ENCODE results near the gene NPPB. TPM values are rescaled to one million over a fixed set of nuclear protein-coding genes. Genes with fewer than 3 reads are reported as not detected.

The NPPB gene
- total and polyA plus RNA-seq, 7 donors: 2.0 to 8.4 TPM; not detected in 5

DNA sequence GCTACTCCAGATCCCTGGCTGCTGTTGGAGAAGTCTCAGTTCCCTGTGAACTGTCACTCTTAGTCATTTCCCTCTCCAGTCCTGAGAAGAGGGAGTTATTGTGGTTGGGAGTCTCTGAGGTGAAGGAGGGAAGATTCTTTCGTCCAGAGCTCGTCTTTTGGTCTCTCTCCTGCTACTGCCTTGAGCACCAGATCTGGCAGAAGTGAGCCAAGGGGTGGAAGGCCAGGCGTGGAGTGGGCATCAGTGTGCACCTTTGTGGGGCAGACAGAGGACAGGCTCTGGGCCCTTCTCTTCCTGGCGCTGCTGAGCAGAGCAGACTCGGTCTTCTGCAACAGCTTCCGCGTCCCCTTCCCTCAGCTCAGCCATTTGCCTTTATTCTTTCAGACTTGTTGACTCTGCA lies 33.6 kb downstream of the NPPB start:
- intact Hi-C loops (cut with DNase I): no loop called here
- no peaks in the 10 kb centered on the region for H3K4me1 ChIP-seq
- peak; percentile 44 for DNase-seq
- peaks cover 30 to 100% (median 71%) of the 10 kb centered on the region in 4 donors for H3K36me3 ChIP-seq
- H3K9me3 ChIP-seq: no peaks in the 10 kb centered on the region
- WGBS, 2 donors: 94% methylated on average over 7 of the region's 7 CpGs
- no peaks in the 10 kb centered on the region for H3K27me3 ChIP-seq
- no peak overlapping the region for H3K4me3 ChIP-seq
- H3K27ac ChIP-seq: no peak overlapping the region
- no peak for TF ChIP-seq EP300 (IDR thresholded peaks at IDR 0.05)
- TF ChIP-seq POLR2A (IDR thresholded peaks at IDR 0.05): no peak
- TF ChIP-seq, protein P1, sequence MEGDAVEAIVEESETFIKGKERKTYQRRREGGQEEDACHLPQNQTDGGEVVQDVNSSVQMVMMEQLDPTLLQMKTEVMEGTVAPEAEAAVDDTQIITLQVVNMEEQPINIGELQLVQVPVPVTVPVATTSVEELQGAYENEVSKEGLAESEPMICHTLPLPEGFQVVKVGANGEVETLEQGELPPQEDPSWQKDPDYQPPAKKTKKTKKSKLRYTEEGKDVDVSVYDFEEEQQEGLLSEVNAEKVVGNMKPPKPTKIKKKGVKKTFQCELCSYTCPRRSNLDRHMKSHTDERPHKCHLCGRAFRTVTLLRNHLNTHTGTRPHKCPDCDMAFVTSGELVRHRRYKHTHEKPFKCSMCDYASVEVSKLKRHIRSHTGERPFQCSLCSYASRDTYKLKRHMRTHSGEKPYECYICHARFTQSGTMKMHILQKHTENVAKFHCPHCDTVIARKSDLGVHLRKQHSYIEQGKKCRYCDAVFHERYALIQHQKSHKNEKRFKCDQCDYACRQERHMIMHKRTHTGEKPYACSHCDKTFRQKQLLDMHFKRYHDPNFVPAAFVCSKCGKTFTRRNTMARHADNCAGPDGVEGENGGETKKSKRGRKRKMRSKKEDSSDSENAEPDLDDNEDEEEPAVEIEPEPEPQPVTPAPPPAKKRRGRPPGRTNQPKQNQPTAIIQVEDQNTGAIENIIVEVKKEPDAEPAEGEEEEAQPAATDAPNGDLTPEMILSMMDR (IDR thresholded peaks at IDR 0.05): no peak
- no peak for TF ChIP-seq POLR2AphosphoS5 (IDR thresholded peaks at IDR 0.05)

DNA sequence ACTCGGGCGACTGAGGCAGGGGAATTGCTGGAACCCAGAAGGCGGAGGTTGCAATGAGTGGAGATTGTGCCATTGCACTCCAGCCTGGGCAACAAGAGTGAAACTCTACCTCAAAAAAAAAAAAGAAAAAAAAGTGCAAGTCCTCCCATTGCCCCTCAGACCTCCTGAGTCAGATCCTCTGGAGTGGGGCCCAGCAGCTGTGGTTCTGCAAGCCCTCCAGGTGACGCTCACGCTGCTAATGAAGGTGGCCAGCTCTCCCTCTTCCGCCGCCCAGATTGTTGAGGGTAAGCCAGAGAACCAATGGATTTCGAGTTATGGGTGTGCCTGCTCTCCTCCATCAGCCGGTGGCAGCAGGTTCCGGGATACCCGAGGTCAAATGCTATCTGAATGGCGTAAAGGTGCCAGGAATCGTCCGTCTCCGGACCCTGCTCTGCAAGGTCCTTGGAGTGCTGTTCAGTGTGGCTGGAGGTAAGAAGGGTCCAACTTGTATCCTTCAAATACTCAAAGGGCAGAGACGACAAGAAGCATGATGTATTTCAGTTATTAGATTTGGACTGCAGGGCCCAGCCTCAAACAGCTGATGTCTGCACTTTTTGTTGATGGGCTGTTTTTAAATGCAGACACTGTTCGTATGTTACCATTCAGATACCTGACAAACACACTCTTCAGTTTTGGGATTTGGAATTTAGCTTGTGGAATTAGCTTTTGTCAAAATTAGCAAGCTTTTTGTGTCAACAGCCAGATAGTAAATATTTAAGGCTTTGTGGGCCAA lies 35.2 kb downstream of the NPPB start:
- intact Hi-C loops (cut with DNase I): no loop called here
- TF ChIP-seq, protein P1 (IDR thresholded peaks at IDR 0.05): no peak
- TF ChIP-seq POLR2AphosphoS5 (IDR thresholded peaks at IDR 0.05) (no peak), POLR2A (IDR thresholded peaks at IDR 0.05) (no peak), EP300 (IDR thresholded peaks at IDR 0.05) (no peak)
- Histone ChIP-seq H3K27me3 (no peaks in the 10 kb centered on the region), H3K4me1 (no peaks in the 10 kb centered on the region), H3K27ac (no peak overlapping the region), H3K4me3 (no peak overlapping the region), H3K9me3 (no peaks in the 10 kb centered on the region), H3K36me3 (peaks cover 34 to 100% (median 66%) of the 10 kb centered on the region in 4 donors)
- peak; percentile 66 for DNase-seq
- 94% methylated on average over 17 of the region's 17 CpGs for WGBS, 2 donors

DNA sequence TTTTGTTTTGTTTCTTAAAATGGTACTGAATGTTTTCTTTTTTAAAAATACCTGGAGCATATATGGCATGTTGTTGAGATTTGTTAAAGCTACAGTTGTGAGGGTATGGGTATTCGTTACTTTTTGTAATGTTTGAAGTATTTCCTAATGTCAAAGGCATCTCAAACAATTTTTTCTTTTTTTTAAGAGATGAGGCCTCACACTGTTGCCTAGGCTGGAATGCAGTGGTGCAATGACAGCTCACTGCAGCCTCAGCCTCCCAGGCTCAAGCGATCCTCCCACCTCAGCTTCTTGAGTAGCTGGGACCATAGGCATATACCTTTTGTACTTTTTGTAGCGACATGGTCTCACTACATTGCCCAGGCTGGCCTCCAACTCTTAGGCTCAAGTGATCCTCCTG lies 36.7 kb downstream of the NPPB start:
- no peak for TF ChIP-seq EP300 (IDR thresholded peaks at IDR 0.05)
- TF ChIP-seq POLR2AphosphoS5 (IDR thresholded peaks at IDR 0.05): no peak
- TF ChIP-seq, protein P1 (IDR thresholded peaks at IDR 0.05): no peak
- no peak for TF ChIP-seq POLR2A (IDR thresholded peaks at IDR 0.05)
- peaks cover 42 to 100% (median 60%) of the 10 kb centered on the region in 4 donors for H3K36me3 ChIP-seq
- no peak overlapping the region for H3K4me3 ChIP-seq
- no peaks in the 10 kb centered on the region for H3K27me3 ChIP-seq
- DNase-seq: no peak
- no peaks in the 10 kb centered on the region for H3K4me1 ChIP-seq
- no peaks in the 10 kb centered on the region for H3K9me3 ChIP-seq
- intact Hi-C loops (cut with DNase I): no loop called here
- H3K27ac ChIP-seq: peak overlapping the region in 1 of 4 donors; percentile 18
- WGBS, 2 donors: 94% methylated on average over 3 of the region's 3 CpGs

DNA sequence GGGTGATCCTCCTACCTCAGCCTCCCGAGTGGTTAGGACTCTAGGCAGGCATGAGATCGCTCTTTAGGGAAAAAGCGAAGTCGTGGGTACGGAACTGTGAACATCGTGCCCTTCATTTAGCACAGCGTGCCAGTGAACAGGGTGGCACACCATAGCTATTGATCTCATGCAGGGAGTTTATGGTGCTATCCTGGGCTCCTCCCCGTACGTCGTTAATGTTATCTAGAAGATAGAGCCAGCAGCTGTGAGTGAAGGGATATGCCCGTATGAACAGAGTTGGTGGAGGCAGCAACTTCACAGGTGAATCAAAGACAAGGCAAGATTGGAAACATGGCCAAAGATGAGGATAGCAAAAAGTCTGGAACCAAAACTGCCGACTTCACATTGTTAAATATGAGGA lies 41.6 kb downstream of the NPPB start:
- no peaks in the 10 kb centered on the region for H3K27me3 ChIP-seq
- peaks cover 35 to 92% (median 37%) of the 10 kb centered on the region in 4 donors for H3K36me3 ChIP-seq
- intact Hi-C loops (cut with DNase I): no loop called here
- TF ChIP-seq, protein P1 (IDR thresholded peaks at IDR 0.05): no peak
- TF ChIP-seq POLR2A (IDR thresholded peaks at IDR 0.05) (no peak), EP300 (IDR thresholded peaks at IDR 0.05) (no peak), POLR2AphosphoS5 (IDR thresholded peaks at IDR 0.05) (no peak)
- 71 to 90% methylated on average over 12 of the region's 12 CpGs for WGBS, 2 donors
- no peak overlapping the region for H3K27ac ChIP-seq
- no peaks in the 10 kb centered on the region for H3K9me3 ChIP-seq
- peak; percentile 36 for DNase-seq
- peaks cover 0 to 5% (median 0%) of the 10 kb centered on the region in 4 donors for H3K4me1 ChIP-seq
- no peak overlapping the region for H3K4me3 ChIP-seq

Measured in sigmoid colon (tissue), 7 donors.